Measurements from ENCODE around the gene ADAMTS14. TPM values are rescaled to one million over a fixed set of nuclear protein-coding genes. Genes with fewer than 3 reads are reported as not detected.

The ADAMTS14 gene
- total RNA-seq, 3 donors from 2014 or later = 1.8 to 2.1 (median 2.1) TPM

GRCh38 chr10:70806841-70807240, 134.5 kb downstream of the ADAMTS14 start:
- intact Hi-C loops (cut with DNase I, micrococcal nuclease) = no loop called here
- no peak overlapping the region for H3K4me3 ChIP-seq
- no peak for DNase-seq
- no peak for ATAC-seq
- H3K4me1 ChIP-seq (ENCODE audit: low read depth) = no peaks in the 10 kb centered on the region
- TF ChIP-seq, protein P1, sequence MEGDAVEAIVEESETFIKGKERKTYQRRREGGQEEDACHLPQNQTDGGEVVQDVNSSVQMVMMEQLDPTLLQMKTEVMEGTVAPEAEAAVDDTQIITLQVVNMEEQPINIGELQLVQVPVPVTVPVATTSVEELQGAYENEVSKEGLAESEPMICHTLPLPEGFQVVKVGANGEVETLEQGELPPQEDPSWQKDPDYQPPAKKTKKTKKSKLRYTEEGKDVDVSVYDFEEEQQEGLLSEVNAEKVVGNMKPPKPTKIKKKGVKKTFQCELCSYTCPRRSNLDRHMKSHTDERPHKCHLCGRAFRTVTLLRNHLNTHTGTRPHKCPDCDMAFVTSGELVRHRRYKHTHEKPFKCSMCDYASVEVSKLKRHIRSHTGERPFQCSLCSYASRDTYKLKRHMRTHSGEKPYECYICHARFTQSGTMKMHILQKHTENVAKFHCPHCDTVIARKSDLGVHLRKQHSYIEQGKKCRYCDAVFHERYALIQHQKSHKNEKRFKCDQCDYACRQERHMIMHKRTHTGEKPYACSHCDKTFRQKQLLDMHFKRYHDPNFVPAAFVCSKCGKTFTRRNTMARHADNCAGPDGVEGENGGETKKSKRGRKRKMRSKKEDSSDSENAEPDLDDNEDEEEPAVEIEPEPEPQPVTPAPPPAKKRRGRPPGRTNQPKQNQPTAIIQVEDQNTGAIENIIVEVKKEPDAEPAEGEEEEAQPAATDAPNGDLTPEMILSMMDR (IDR thresholded peaks at IDR 0.05) = no peak
- H3K9me3 ChIP-seq = no peaks in the 10 kb centered on the region
- H3K36me3 ChIP-seq (ENCODE audit: low read depth) = no peaks in the 10 kb centered on the region

- H3K4me3 ChIP-seq = no peak overlapping the region
- H3K9me3 ChIP-seq = no peaks in the 10 kb centered on the region
- intact Hi-C loops (cut with DNase I, micrococcal nuclease) = no loop called here
- H3K4me1 ChIP-seq (ENCODE audit: low read depth) = no peaks in the 10 kb centered on the region
- H3K36me3 ChIP-seq (ENCODE audit: low read depth) = no peaks in the 10 kb centered on the region
- TF ChIP-seq, protein P1 (IDR thresholded peaks at IDR 0.05) = no peak
- ATAC-seq (no peak), DNase-seq (no peak)
Measured at GRCh38 chr10:70807556-70807955, 135.2 kb downstream of the ADAMTS14 start.

- H3K4me3 ChIP-seq = no peak overlapping the region
- no peaks in the 10 kb centered on the region for H3K4me1 ChIP-seq (ENCODE audit: low read depth)
- intact Hi-C loops (cut with DNase I, micrococcal nuclease) = no loop called here
- H3K9me3 ChIP-seq = no peaks in the 10 kb centered on the region
- ATAC-seq (no peak), DNase-seq (no peak)
- H3K36me3 ChIP-seq (ENCODE audit: low read depth) = no peaks in the 10 kb centered on the region
- TF ChIP-seq, protein P1 (IDR thresholded peaks at IDR 0.05) = no peak
Measured at GRCh38 chr10:70809011-70809611, 136.8 kb downstream of the ADAMTS14 start.

DNA sequence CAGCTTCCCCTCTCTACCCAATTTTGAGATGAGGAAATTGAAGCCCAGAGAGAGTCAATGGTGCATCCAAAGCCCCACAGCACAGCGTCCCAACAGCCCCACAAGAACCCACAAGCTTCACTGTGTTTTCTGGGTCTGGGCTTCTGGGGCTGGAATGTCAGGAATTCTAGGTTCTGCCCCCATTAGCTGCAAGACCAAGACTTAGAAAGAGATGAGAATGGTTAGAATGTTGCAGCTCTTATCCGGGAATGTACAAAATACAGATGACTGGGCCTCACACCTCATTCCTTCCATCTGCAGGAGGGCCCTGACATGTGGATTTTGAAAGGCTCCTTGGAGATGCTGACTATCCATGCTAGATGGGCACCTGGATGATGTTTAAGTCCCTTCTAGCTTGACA, 137.4 kb downstream of the ADAMTS14 start:
- Histone ChIP-seq H3K36me3 (ENCODE audit: low read depth) (no peaks in the 10 kb centered on the region), H3K4me1 (ENCODE audit: low read depth) (no peaks in the 10 kb centered on the region), H3K9me3 (no peaks in the 10 kb centered on the region), H3K4me3 (no peak overlapping the region)
- intact Hi-C loops (cut with DNase I, micrococcal nuclease) = loop anchor here in 1 of 2 donors (5.0 kb wide), 1 partner anchor 73 kb away; no protein-coding TSS in a partner anchor
- ATAC-seq = no peak
- DNase-seq = no peak
- TF ChIP-seq, protein P1 (IDR thresholded peaks at IDR 0.05) = no peak

- DNase-seq = no peak
- H3K4me3 ChIP-seq = no peak overlapping the region
- no peak for ATAC-seq
- no peaks in the 10 kb centered on the region for H3K4me1 ChIP-seq (ENCODE audit: low read depth)
- H3K9me3 ChIP-seq = no peaks in the 10 kb centered on the region
- TF ChIP-seq, protein P1 (IDR thresholded peaks at IDR 0.05) = no peak
- intact Hi-C loops (cut with DNase I, micrococcal nuclease) = loop anchor here in 1 of 2 donors (5.0 kb wide), 1 partner anchor 71 kb away; no protein-coding TSS in a partner anchor
- no peaks in the 10 kb centered on the region for H3K36me3 ChIP-seq (ENCODE audit: low read depth)
Measured at GRCh38 chr10:70810967-70811366, 138.7 kb downstream of the ADAMTS14 start.

Measured in mucosa of descending colon (tissue), 3 donors.